ENCODE measurements around the gene BICDL1. TPM values are rescaled to one million over a fixed set of nuclear protein-coding genes. Genes with fewer than 3 reads are reported as not detected.

The BICDL1 gene
- total RNA-seq, 1 donor: not detected

DNA sequence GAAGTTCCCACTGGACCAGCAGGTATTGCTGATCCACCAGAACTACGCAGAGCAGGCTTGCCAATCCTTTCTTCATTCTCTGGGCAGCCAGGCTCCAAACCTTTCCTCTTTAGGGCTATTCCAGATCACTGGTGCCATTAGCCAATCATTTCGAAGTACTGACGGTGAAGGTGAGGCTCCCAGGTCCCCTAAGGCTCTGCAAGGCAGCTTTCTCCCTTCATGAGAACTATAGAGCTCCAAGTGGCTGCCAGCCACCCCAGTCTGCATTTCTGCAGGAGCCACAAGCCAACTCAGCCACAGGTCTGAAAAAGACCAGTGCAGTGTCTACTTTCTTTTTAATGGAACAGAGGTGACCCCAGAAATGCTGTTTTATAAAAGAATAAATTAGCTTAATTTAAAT is 78.9 kb downstream of the BICDL1 start:
- TF ChIP-seq, protein P1, sequence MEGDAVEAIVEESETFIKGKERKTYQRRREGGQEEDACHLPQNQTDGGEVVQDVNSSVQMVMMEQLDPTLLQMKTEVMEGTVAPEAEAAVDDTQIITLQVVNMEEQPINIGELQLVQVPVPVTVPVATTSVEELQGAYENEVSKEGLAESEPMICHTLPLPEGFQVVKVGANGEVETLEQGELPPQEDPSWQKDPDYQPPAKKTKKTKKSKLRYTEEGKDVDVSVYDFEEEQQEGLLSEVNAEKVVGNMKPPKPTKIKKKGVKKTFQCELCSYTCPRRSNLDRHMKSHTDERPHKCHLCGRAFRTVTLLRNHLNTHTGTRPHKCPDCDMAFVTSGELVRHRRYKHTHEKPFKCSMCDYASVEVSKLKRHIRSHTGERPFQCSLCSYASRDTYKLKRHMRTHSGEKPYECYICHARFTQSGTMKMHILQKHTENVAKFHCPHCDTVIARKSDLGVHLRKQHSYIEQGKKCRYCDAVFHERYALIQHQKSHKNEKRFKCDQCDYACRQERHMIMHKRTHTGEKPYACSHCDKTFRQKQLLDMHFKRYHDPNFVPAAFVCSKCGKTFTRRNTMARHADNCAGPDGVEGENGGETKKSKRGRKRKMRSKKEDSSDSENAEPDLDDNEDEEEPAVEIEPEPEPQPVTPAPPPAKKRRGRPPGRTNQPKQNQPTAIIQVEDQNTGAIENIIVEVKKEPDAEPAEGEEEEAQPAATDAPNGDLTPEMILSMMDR (IDR thresholded peaks at IDR 0.05; ENCODE audit: insufficient read depth, low read length): no peak
- H3K4me3 ChIP-seq (ENCODE audit: low read depth, low read length): no peak overlapping the region
- DNase-seq (ENCODE audit: low read depth): no peak

GRCh38 chr12:120069278-120069677 is 80.2 kb downstream of the BICDL1 start:
- DNase-seq (ENCODE audit: low read depth): no peak
- no peak overlapping the region for H3K4me3 ChIP-seq (ENCODE audit: low read depth, low read length)
- TF ChIP-seq, protein P1 (IDR thresholded peaks at IDR 0.05; ENCODE audit: insufficient read depth, low read length): no peak

- no peak overlapping the region for H3K4me3 ChIP-seq (ENCODE audit: low read depth, low read length)
- no peak for DNase-seq (ENCODE audit: low read depth)
- TF ChIP-seq, protein P1 (IDR thresholded peaks at IDR 0.05; ENCODE audit: insufficient read depth, low read length): no peak
Measured at GRCh38 chr12:120071493-120072020, 82.5 kb downstream of the BICDL1 start.

- no peak overlapping the region for H3K4me3 ChIP-seq (ENCODE audit: low read depth, low read length)
- DNase-seq (ENCODE audit: low read depth): no peak
- TF ChIP-seq, protein P1 (IDR thresholded peaks at IDR 0.05; ENCODE audit: insufficient read depth, low read length): no peak
Measured at GRCh38 chr12:120072472-120073249, 83.6 kb downstream of the BICDL1 start.

DNA sequence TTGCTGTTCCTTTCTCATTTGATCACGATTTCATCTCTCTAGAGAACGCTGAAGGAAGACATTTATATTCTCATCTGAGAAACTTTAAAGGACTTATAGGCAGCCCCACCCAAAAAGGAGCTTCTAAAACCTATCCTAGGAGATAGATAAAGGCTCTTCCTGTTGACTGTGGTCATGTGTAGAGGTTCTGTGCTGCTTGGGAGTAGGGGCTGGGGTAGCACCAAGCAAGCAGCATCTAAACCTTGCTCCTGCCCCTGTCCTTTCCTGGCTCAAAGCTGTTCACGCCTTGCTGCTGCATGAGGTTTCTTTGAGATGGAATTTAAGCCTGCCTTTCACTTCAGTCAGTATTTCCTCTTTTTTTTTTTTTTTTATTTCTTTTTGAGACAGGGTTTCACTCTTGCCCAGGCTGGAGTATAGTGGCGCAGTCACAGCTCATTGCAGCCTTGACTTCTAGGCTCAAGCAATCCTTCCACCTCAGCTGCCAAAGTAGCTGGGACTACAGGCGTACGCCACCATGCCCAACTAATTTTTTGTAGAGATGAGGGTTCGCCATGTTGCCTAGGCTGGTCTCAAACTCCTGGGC is 86.1 kb downstream of the BICDL1 start:
- TF ChIP-seq, protein P1 (IDR thresholded peaks at IDR 0.05; ENCODE audit: insufficient read depth, low read length): no peak

DNA sequence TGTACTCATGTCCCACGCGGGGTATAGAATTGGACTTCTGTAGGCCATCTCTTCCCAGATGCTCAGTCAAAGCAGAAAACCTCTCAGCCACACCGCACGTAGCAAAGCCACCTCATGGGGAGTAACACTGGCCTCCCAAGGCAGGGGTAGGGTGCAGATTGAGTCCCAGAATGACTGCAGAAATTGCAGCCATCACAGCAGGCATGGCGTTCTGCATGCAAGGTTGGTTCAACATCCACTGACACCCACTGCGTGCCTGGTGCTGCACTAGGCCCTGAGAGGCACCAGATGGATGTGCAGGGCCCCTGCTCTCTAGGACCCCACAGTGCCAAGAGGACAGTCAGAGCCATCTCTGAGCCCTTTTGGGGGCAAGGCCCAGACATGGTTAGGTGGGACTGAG is 87.6 kb downstream of the BICDL1 start:
- H3K4me3 ChIP-seq (ENCODE audit: low read depth, low read length): no peak overlapping the region
- no peak for DNase-seq (ENCODE audit: low read depth)
- TF ChIP-seq, protein P1 (IDR thresholded peaks at IDR 0.05; ENCODE audit: insufficient read depth, low read length): no peak

More for the DNA sequence above, 86.1 kb downstream of the BICDL1 start:
- H3K4me3 ChIP-seq (ENCODE audit: low read depth, low read length): no peak overlapping the region
- DNase-seq (ENCODE audit: low read depth): no peak
